Endothelial cell (in vitro differentiated cells): ENCODE measurements around the gene RPL4. TPM values are rescaled to one million over a fixed set of nuclear protein-coding genes. Genes with fewer than 3 reads are reported as not detected.

ENCODE experiments used
- DNase-seq: peaks from one replicate; pipeline ENCODE4 v3.0.0; 2021; ENCODE audit warnings: low spot score
- H3K27ac Mint-ChIP-seq: one replicate; pipeline ENCODE4 v1.8.0; 2021; ENCODE audit warnings: mixed read lengths, inconsistent platforms; ENCODE audit not compliant: unreplicated experiment
- H3K27me3 Mint-ChIP-seq: one replicate; pipeline ENCODE4 v1.8.0; 2021; ENCODE audit warnings: mild to moderate bottlenecking, moderate library complexity, mixed read lengths, inconsistent platforms; ENCODE audit not compliant: unreplicated experiment
- H3K36me3 Mint-ChIP-seq: one replicate; pipeline ENCODE4 v1.8.0; 2021; ENCODE audit warnings: mild to moderate bottlenecking, low read depth, mixed read lengths, inconsistent platforms; ENCODE audit not compliant: unreplicated experiment
- H3K4me1 Mint-ChIP-seq: one replicate; pipeline ENCODE4 v1.8.0; 2021; ENCODE audit warnings: mild to moderate bottlenecking, mixed read lengths, inconsistent platforms; ENCODE audit not compliant: unreplicated experiment
- H3K4me3 Mint-ChIP-seq: one replicate; pipeline ENCODE4 v1.8.0; 2021; ENCODE audit warnings: mild to moderate bottlenecking, mixed read lengths, inconsistent platforms; ENCODE audit not compliant: unreplicated experiment
- H3K9me3 Mint-ChIP-seq: one replicate; pipeline ENCODE4 v1.8.0; 2021; ENCODE audit warnings: mixed read lengths, inconsistent platforms; ENCODE audit not compliant: unreplicated experiment
- microRNA-seq: library from miRNA; unstranded; fragments of <30 nt; microRNA quantifications from one replicate; pipeline ENCODE4, GENCODE V29; 2020; ENCODE audit not compliant: unreplicated experiment
- total RNA-seq: library from RNA; stranded (reverse); fragmentation: NEBNext Ultra II Directional; extraction: Animal tissue kit (Norgen Biotek cat#: 25700); gene quantifications from one replicate; pipeline ENCODE4 v1.2.1, GENCODE V29; 2021; ENCODE audit not compliant: unreplicated experiment
- TF ChIP-seq, protein P1 (sequence below): fragments of 200-600 bp; sonication (generic); IDR thresholded peaks from one replicate; pipeline ENCODE4 v1.5.0; 2021; ENCODE audit warnings: antibody characterized with exemption; ENCODE audit not compliant: unreplicated experiment

The RPL4 gene
- total RNA-seq, 1 donor from 2014 or later = 3,652 TPM

DNA sequence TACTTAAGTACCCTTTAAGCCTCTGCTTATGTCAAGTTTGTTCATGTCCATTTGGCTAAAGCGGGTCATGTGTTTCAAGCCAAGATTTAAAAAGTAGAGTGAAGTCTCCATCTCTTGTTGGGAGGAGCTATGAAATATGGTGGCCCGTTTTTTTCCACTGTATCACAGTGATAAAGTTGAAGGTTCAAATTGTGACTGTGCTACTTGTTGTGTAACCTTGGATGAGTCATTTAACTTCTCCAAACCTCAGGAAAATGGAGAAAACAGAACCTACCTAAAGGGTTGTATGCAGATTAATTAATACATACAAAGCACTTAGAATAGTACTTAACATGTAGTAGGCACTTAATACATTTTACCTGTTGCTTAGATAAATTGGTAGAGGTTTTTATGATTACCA lies 50.5 kb downstream of the RPL4 start:
- no peak overlapping the region for H3K4me3 Mint-ChIP-seq
- TF ChIP-seq, protein P1, sequence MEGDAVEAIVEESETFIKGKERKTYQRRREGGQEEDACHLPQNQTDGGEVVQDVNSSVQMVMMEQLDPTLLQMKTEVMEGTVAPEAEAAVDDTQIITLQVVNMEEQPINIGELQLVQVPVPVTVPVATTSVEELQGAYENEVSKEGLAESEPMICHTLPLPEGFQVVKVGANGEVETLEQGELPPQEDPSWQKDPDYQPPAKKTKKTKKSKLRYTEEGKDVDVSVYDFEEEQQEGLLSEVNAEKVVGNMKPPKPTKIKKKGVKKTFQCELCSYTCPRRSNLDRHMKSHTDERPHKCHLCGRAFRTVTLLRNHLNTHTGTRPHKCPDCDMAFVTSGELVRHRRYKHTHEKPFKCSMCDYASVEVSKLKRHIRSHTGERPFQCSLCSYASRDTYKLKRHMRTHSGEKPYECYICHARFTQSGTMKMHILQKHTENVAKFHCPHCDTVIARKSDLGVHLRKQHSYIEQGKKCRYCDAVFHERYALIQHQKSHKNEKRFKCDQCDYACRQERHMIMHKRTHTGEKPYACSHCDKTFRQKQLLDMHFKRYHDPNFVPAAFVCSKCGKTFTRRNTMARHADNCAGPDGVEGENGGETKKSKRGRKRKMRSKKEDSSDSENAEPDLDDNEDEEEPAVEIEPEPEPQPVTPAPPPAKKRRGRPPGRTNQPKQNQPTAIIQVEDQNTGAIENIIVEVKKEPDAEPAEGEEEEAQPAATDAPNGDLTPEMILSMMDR = no peak

GRCh38 chr15:66452971-66453580 lies 51.6 kb downstream of the RPL4 start:
- no peaks in the 10 kb centered on the region for H3K9me3 Mint-ChIP-seq
- H3K27ac Mint-ChIP-seq = no peak overlapping the region
- H3K4me3 Mint-ChIP-seq = peak overlapping the region; percentile 62
- TF ChIP-seq, protein P1 = no peak
- no peak for DNase-seq
- H3K27me3 Mint-ChIP-seq = no peaks in the 10 kb centered on the region
- no peaks in the 10 kb centered on the region for H3K4me1 Mint-ChIP-seq
- H3K36me3 Mint-ChIP-seq = peaks cover 15% of the 10 kb centered on the region

More for the DNA sequence above, 50.5 kb downstream of the RPL4 start:
- no peak for DNase-seq
- no peaks in the 10 kb centered on the region for H3K27me3 Mint-ChIP-seq
- H3K9me3 Mint-ChIP-seq = no peaks in the 10 kb centered on the region
- no peak overlapping the region for H3K27ac Mint-ChIP-seq
- H3K4me1 Mint-ChIP-seq = no peaks in the 10 kb centered on the region
- H3K36me3 Mint-ChIP-seq = peaks cover 12% of the 10 kb centered on the region

DNA sequence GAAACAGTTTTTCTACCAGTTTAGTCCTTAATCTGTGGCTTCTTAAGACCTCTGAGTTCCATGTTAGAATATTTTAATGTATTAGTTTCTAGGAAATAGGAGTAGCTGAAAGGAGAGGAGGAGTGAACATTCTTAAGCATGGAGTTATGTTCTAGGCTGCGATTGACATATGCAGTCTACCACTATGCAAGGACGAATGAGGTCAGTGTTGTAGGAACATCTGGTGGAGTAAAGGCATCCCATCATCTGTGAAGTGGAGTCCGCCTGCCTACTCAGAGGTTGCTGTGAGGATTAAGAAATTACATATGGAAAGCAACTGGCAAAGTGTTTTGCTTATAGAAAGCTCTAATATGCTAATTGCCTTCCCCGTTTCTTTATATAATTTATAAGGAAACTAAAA lies 52.2 kb downstream of the RPL4 start:
- Mint-ChIP-seq H3K36me3 (peaks cover 22% of the 10 kb centered on the region), H3K4me3 (peak overlapping the region; percentile 13), H3K9me3 (no peaks in the 10 kb centered on the region), H3K27ac (no peak overlapping the region), H3K27me3 (no peaks in the 10 kb centered on the region), H3K4me1 (no peaks in the 10 kb centered on the region)
- no peak for DNase-seq
- TF ChIP-seq, protein P1 = no peak

Small RNA genes lying within 50 kb of the gene (microRNA-seq; reads per million reads assigned to microRNA genes)
- 1.0 reads per million, percentile 13 among the genes with 10 or more reads in this experiment for gene MIR4512

Other genes starting within 250 kb of the RPL4 start
- gene DIS3L, start 211.3 kb downstream of the RPL4 start, total RNA-seq = 13.1 TPM
- 17.7 TPM for gene TIPIN, start 148.2 kb downstream of the RPL4 start, total RNA-seq
- gene MAP2K1, start 117.9 kb downstream of the RPL4 start, total RNA-seq = 139 TPM
- gene SNAPC5, start 7.1 kb downstream of the RPL4 start, total RNA-seq = 16.2 TPM
- 19.3 TPM for gene ZWILCH, start 471 bp upstream of the RPL4 start, total RNA-seq
- gene LCTL, start 61.1 kb upstream of the RPL4 start, total RNA-seq = not detected
- gene SMAD6, start 197.4 kb upstream of the RPL4 start, total RNA-seq = 21.3 TPM